HEK293 (cell line): ENCODE results near the gene UGT1A8.
"Not testable (repeated sequence)": the region's sequence is repeated elsewhere in the genome, so short reads cannot be mapped to it uniquely, and the experiment has no call there.

ENCODE experiments used
- CTCF ChIA-PET: fragments of 350-600 bp; formaldehyde crosslinking; extraction: SDS; loops from one replicate; lab custom pipeline; 2021; ENCODE audit warnings: antibody characterized with exemption; lab: Yijun Ruan, JAX
- POLR2A ChIA-PET: fragments of 300-600 bp; formaldehyde crosslinking; extraction: SDS; loops from one replicate; lab custom pipeline; 2020; ENCODE audit warnings: antibody characterized with exemption, inconsistent platforms; lab: Yijun Ruan, JAX
- H3K27ac ChIP-seq: fragments of 200-500 bp; sonication (Bioruptor generic); 2 replicates; pipeline ENCODE4 v1.5.1; 2014; ENCODE audit warnings: low read depth, low read length, control low read depth, inconsistent platforms; ENCODE audit errors: extremely low read depth
- H3K36me3 ChIP-seq, 2 experiments: fragments of 200-500 bp in 1 of 2; sonication (Bioruptor generic) in 1 of 2; 1 replicate in 1 of 2; 2 replicates in 1 of 2; pipeline ENCODE4 v1.5.1; 2014 to 2017; ENCODE audit warnings: inconsistent platforms in 2 of 2, low read length in 2 of 2; ENCODE audit not compliant: control insufficient read depth in 2 of 2, insufficient read depth in 1 of 2
- H3K4me1 ChIP-seq: fragments of 200-500 bp; sonication (Bioruptor generic); 2 replicates; pipeline ENCODE4 v1.5.1; 2014; ENCODE audit warnings: mild to moderate bottlenecking, low read length, inconsistent platforms; ENCODE audit not compliant: control insufficient read depth, insufficient read depth
- H3K4me3 ChIP-seq: 2 replicates; pipeline ENCODE4 v1.5.1; 2011; ENCODE audit warnings: low read depth, mild to moderate bottlenecking, control low read depth, low read length, moderate library complexity
- H3K9me3 ChIP-seq: fragments of 200-500 bp; sonication (Bioruptor generic); 2 replicates; pipeline ENCODE4 v1.5.1; 2014; ENCODE audit warnings: low read depth, low read length, inconsistent platforms; ENCODE audit not compliant: control insufficient read depth, insufficient read depth
- KLF8 ChIP-seq: fragments of 450-650 bp; formaldehyde crosslinking; IDR thresholded peaks from 2 replicates; pipeline ENCODE4 v1.5.1; 2016; ENCODE audit warnings: missing biosample characterization, missing genetic modification characterization
- SETDB1 ChIP-seq: IDR thresholded peaks from one replicate; pipeline ENCODE4 v1.6.1; 2017; ENCODE audit warnings: mild to moderate bottlenecking, low read length, moderate library complexity, mixed read lengths; ENCODE audit not compliant: insufficient read length
- ZNF114 ChIP-seq: fragments of 450-650 bp; formaldehyde crosslinking; IDR thresholded peaks from 2 replicates; pipeline ENCODE4 v1.5.0; 2017; ENCODE audit warnings: missing biosample characterization, missing genetic modification characterization
- ZNF274 ChIP-seq, 2 experiments: fragments of 200-500 bp in 1 of 2; fragments of 450-650 bp in 1 of 2; sonication (Bioruptor generic) in 1 of 2; formaldehyde crosslinking in 1 of 2; IDR thresholded peaks; 2 replicates each; pipeline versions ENCODE4 v1.5.1 to v1.6.1; 2014 to 2016; ENCODE audit warnings: borderline replicate concordance in 1 of 2, inconsistent platforms in 1 of 2, low read length in 1 of 2, missing biosample characterization in 1 of 2, missing genetic modification characterization in 1 of 2
- ZNF404 ChIP-seq: fragments of 450-650 bp; formaldehyde crosslinking; IDR thresholded peaks from 2 replicates; pipeline ENCODE4 v1.5.1; 2017; ENCODE audit warnings: missing biosample characterization, missing genetic modification characterization
- ZNF433 ChIP-seq: fragments of 450-650 bp; formaldehyde crosslinking; IDR thresholded peaks from 2 replicates; pipeline ENCODE4 v1.5.1; 2016; ENCODE audit warnings: missing biosample characterization, missing genetic modification characterization, low read depth
- ZNF585B ChIP-seq: fragments of 450-650 bp; formaldehyde crosslinking; IDR thresholded peaks from 2 replicates; pipeline ENCODE4 v1.5.1; 2016; ENCODE audit warnings: missing biosample characterization, missing genetic modification characterization
- ZNF623 ChIP-seq: fragments of 450-650 bp; formaldehyde crosslinking; IDR thresholded peaks from 2 replicates; pipeline ENCODE4 v1.5.1; 2016; ENCODE audit warnings: missing biosample characterization, missing genetic modification characterization
- ZNF701 ChIP-seq: fragments of 450-650 bp; formaldehyde crosslinking; IDR thresholded peaks from 2 replicates; pipeline ENCODE4 v1.5.1; 2016; ENCODE audit warnings: missing biosample characterization, missing genetic modification characterization
- TF ChIP-seq, protein P1 (sequence below): fragments of 450-650 bp; formaldehyde crosslinking; IDR thresholded peaks from 2 replicates; pipeline ENCODE4 v1.5.1; 2016; ENCODE audit warnings: missing biosample characterization, missing genetic modification characterization
- TF ChIP-seq, protein P2 (sequence below): fragments of 450-650 bp; formaldehyde crosslinking; IDR thresholded peaks from 2 replicates; pipeline ENCODE4 v1.5.0; 2017; ENCODE audit warnings: missing biosample characterization, missing genetic modification characterization, borderline replicate concordance
- TF ChIP-seq, protein P3 (sequence below): fragments of 450-650 bp; formaldehyde crosslinking; IDR thresholded peaks from 2 replicates; pipeline ENCODE4 v1.5.1; 2017; ENCODE audit warnings: missing biosample characterization, missing genetic modification characterization
- TF ChIP-seq, protein P4 (sequence below): fragments of 450-650 bp; formaldehyde crosslinking; IDR thresholded peaks from 2 replicates; pipeline ENCODE4 v1.5.1; 2016; ENCODE audit warnings: missing biosample characterization, missing genetic modification characterization
- TF ChIP-seq, protein P5 (sequence below): fragments of 450-650 bp; formaldehyde crosslinking; IDR thresholded peaks from 2 replicates; pipeline ENCODE4 v1.5.1; 2017; ENCODE audit warnings: missing biosample characterization, missing genetic modification characterization

Gene UGT1A8

DNA sequence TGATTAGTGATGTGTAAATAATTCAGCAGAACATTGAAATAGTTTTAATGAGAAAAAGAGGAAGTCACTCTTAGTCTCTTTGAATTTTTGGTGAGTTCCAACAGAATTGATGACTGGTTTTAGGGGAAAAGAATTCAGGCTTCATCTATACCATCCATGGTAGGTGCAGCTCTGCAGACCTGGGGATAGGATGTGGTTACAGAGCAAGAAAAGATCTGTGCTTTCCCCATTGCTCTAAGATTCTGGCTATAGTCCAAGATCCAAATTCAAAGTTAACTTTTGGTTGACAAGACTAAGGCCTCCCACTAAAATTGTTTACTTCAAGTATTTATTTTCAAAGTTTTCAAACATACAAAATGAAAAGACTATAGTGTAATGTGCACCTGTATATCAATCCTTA, 22.4 kb downstream of the UGT1A8 start (continued):
- TF ChIP-seq, protein P1, sequence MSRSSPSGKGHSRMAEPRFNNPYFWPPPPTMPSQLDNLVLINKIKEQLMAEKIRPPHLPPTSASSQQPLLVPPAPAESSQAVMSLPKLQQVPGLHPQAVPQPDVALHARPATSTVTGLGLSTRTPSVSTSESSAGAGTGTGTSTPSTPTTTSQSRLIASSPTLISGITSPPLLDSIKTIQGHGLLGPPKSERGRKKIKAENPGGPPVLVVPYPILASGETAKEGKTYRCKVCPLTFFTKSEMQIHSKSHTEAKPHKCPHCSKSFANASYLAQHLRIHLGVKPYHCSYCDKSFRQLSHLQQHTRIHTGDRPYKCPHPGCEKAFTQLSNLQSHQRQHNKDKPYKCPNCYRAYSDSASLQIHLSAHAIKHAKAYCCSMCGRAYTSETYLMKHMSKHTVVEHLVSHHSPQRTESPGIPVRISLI (tag by site-specific recombination) = no peak
- TF ChIP-seq ZNF114 (tag by site-specific recombination) (no peak), ZNF701 (tag by site-specific recombination) (no peak)
- TF ChIP-seq, protein P2, sequence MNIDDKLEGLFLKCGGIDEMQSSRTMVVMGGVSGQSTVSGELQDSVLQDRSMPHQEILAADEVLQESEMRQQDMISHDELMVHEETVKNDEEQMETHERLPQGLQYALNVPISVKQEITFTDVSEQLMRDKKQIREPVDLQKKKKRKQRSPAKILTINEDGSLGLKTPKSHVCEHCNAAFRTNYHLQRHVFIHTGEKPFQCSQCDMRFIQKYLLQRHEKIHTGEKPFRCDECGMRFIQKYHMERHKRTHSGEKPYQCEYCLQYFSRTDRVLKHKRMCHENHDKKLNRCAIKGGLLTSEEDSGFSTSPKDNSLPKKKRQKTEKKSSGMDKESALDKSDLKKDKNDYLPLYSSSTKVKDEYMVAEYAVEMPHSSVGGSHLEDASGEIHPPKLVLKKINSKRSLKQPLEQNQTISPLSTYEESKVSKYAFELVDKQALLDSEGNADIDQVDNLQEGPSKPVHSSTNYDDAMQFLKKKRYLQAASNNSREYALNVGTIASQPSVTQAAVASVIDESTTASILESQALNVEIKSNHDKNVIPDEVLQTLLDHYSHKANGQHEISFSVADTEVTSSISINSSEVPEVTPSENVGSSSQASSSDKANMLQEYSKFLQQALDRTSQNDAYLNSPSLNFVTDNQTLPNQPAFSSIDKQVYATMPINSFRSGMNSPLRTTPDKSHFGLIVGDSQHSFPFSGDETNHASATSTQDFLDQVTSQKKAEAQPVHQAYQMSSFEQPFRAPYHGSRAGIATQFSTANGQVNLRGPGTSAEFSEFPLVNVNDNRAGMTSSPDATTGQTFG (tag by site-specific recombination) = no peak

DNA sequence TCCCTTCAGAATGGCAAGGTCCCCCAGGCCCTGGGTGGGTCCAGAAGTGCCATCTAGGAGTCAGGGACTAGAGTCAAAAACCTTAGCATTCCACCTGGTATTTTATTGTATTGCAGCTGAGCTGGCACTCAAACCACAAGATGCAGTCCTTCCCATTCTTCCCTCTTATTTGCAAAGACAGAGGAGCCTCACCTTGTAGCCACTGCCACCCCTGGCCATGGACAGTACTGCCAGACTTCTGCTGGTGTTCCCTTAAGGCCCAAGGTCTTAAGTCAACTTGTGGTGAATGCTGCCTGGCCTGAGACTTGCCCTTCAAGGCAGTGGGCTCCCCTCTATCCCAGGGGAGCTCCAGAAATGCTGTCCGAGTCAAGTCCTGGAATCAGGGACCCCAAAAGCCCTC, 25.7 kb downstream of the UGT1A8 start:
- H3K4me3 ChIP-seq = no peak overlapping the region
- CTCF ChIA-PET = interaction anchor here (1.4 kb wide), 1 partner anchor 68 kb away, joined by 3 read pairs; no protein-coding TSS in a partner anchor
- H3K36me3 ChIP-seq = no peaks in the 10 kb centered on the region
- POLR2A ChIA-PET = no interaction called here
- no peaks in the 10 kb centered on the region for H3K4me1 ChIP-seq
- no peaks in the 10 kb centered on the region for H3K9me3 ChIP-seq
- H3K27ac ChIP-seq = no peak overlapping the region
- TF ChIP-seq ZNF404 (tag by site-specific recombination) (no peak), KLF8 (tag by site-specific recombination) (no peak), ZNF433 (tag by site-specific recombination) (no peak), ZNF274 (IDR thresholded peaks at IDR 0.05; ENCODE audit: low read length) (no peak), ZNF274 (tag by site-specific recombination; IDR thresholded peaks at IDR 0.05; ENCODE audit: borderline replicate concordance) (no peak), ZNF623 (tag by site-specific recombination) (no peak)
- TF ChIP-seq, protein P3, sequence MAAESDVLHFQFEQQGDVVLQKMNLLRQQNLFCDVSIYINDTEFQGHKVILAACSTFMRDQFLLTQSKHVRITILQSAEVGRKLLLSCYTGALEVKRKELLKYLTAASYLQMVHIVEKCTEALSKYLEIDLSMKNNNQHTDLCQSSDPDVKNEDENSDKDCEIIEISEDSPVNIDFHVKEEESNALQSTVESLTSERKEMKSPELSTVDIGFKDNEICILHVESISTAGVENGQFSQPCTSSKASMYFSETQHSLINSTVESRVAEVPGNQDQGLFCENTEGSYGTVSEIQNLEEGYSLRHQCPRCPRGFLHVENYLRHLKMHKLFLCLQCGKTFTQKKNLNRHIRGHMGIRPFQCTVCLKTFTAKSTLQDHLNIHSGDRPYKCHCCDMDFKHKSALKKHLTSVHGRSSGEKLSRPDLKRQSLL (tag by site-specific recombination) = no peak
- TF ChIP-seq, protein P4, sequence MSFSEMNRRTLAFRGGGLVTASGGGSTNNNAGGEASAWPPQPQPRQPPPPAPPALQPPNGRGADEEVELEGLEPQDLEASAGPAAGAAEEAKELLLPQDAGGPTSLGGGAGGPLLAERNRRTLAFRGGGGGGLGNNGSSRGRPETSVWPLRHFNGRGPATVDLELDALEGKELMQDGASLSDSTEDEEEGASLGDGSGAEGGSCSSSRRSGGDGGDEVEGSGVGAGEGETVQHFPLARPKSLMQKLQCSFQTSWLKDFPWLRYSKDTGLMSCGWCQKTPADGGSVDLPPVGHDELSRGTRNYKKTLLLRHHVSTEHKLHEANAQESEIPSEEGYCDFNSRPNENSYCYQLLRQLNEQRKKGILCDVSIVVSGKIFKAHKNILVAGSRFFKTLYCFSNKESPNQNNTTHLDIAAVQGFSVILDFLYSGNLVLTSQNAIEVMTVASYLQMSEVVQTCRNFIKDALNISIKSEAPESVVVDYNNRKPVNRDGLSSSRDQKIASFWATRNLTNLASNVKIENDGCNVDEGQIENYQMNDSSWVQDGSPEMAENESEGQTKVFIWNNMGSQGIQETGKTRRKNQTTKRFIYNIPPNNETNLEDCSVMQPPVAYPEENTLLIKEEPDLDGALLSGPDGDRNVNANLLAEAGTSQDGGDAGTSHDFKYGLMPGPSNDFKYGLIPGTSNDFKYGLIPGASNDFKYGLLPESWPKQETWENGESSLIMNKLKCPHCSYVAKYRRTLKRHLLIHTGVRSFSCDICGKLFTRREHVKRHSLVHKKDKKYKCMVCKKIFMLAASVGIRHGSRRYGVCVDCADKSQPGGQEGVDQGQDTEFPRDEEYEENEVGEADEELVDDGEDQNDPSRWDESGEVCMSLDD (tag by site-specific recombination) = no peak
- TF ChIP-seq, protein P5, sequence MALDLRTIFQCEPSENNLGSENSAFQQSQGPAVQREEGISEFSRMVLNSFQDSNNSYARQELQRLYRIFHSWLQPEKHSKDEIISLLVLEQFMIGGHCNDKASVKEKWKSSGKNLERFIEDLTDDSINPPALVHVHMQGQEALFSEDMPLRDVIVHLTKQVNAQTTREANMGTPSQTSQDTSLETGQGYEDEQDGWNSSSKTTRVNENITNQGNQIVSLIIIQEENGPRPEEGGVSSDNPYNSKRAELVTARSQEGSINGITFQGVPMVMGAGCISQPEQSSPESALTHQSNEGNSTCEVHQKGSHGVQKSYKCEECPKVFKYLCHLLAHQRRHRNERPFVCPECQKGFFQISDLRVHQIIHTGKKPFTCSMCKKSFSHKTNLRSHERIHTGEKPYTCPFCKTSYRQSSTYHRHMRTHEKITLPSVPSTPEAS (tag by site-specific recombination) = no peak

DNA sequence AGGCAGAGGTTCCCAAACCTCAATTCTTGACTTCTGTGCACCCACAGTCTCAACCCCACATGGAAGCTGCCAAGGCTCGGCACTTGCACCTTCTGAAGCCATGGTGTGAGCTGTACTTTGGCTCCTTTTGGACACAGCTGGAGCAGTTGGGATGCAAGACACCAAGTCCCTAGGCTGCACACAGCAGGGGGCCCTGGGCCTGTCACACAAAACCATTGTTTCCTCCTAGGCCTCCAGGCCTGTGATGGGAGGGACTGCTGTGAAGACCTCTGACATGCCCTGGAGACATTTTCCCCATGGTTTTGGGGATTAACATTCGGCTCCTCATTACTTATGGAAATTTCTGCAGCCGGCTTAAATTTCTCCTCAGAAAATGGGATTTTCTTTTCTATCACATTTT, 28.6 kb downstream of the UGT1A8 start:
- POLR2A ChIA-PET, H3K9me3 ChIP-seq, H3K27ac ChIP-seq, H3K4me1 ChIP-seq, H3K36me3 ChIP-seq, CTCF ChIA-PET, H3K4me3 ChIP-seq: not testable (repeated sequence)
- TF ChIP-seq SETDB1 (peak; percentile 65), ZNF585B (peak; percentile 87)
